Caki2 (cell line): Measurements from ENCODE around the gene ISL1. TPM values are rescaled to one million over a fixed set of nuclear protein-coding genes. Genes with fewer than 3 reads are reported as not detected.

Source experiments
- DNase-seq: peaks from one replicate; pipeline ENCODE4 v3.0.0-alpha.2; 2015; ENCODE audit warnings: low read depth
- in situ Hi-C: cut with HindIII; loops from 2 replicates; pipeline ENCODE4 v1.10.0; 2016; ENCODE audit warnings: low sequenced_read_pairs, low pct_unique_long_range_greater_than_20kb, mixed read lengths
- total RNA-seq: library from RNA; depleted of rRNA; stranded (reverse); fragments of >200 nt; shearing (Covaris generic); gene quantifications from 2 replicates; pipeline ENCODE4 v1.2.3, GENCODE V29; 2014; ENCODE audit warnings: low replicate concordance; rRNA removed

ISL1 gene
- total RNA-seq = 1.6 and 2.8 TPM in 2 replicates

DNA sequence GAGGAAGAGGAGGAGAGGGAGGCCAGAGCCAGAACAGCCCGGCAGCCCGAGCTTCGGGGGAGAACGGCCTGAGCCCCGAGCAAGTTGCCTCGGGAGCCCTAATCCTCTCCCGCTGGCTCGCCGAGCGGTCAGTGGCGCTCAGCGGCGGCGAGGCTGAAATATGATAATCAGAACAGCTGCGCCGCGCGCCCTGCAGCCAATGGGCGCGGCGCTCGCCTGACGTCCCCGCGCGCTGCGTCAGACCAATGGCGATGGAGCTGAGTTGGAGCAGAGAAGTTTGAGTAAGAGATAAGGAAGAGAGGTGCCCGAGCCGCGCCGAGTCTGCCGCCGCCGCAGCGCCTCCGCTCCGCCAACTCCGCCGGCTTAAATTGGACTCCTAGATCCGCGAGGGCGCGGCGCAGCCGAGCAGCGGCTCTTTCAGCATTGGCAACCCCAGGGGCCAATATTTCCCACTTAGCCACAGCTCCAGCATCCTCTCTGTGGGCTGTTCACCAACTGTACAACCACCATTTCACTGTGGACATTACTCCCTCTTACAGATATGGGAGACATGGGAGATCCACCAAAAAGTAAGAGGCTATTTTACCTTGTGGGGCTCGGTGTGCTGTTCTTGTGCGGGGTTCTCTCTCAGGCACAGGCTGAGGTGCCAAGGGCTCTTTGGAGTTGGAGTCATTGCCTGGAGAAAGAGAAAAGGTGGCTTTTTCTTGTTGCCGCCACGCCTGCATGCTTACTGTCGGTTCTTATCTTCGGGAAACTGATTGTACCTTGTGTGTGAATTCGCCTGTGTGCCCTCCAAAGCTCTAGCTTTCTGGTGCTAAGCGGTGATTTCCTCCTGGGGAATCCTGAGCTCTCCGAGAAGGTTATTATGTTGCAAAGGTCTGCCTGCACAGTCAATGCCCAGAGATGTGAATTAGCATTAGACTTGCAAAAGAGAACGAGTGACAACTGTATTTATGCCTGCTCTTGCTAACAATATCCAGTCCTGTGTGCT, at the start of gene ISL1:
TSS of gene ISL1 (plus strand) at position 318 of the 991 bp plus-strand sequence. CDS start at position 542, 224 bp downstream.
- in situ Hi-C loops = no loop called here
- peak; percentile 85 for DNase-seq

DNA sequence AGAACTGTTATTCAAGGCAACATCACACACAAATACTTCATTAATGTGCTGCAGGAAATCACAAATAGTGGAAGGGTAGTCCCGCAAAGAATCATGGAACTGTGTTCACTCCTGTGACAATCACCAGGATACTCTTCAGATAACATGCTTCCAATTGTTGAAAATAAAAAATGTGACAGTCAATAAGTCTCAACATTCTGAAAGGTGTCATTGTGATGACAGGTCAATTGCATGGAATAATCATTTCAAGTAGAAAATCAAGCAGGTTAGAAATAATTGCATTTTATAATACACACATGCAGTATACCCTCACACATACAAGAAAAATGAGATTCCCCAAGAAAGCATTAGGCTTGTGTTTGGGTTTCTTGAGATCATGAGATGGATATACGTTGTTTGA, 46.4 kb upstream of the ISL1 start:
- DNase-seq = no peak

DNA sequence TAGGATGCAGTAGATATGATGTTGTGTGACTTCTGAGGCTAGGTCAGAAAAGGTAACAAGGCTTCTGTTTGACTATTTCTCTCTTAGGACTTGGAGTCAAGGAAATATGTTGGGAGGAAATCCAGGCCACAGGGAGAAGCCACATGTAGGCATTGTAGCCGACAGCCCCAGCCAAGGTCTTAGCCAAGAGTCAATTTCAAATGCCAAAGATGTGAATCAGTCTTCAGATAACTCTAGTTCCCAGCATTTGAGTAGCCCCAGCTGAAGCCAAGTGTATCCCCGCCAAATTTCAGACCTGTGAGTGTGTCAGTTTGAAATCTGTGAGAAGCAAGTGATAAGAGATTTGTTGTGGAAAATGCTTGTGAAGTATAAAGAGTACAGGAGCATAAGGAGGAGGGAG, 38.1 kb upstream of the ISL1 start:
- no peak for DNase-seq
- in situ Hi-C loops = no loop called here

More for the DNA sequence above, 46.4 kb upstream of the ISL1 start:
- in situ Hi-C loops = no loop called here

DNA sequence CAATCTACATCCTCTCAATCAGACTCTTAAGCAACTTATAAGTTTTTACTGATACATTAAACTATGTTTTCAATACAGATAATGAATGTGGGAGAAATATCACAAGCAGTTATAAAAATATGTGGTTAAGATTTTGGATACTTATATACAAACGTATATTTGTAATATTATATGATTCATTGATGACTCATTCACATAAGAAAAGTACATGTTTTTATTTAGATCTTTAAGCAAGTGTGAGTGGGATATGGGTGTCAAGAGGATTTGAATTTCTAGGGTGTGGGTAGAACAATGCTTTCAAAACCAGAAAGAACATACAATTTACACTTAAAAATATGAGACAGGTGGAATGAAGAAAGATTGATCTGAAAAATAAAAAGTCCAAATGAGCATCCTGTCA, 36.1 kb upstream of the ISL1 start:
- in situ Hi-C loops = no loop called here
- DNase-seq = no peak

DNA sequence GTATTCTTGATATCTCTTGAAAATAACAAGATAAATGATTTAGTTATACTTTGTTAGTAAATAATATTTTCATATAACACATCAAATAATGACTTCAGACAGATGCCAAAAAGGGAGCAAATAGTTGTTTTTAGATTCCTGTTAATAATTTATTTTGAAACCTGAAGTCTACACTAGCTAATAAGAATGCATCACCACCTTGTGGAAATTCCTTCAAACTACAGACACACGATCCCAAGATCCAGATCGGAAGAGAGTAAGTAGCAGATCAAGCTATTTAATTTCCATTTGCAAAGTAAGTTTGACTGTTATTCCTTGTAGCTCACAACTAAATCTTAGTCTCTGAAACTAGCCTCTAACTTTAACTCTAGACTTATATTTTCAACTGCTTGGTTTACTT, 35.5 kb upstream of the ISL1 start:
- in situ Hi-C loops = no loop called here
- DNase-seq = no peak

DNA sequence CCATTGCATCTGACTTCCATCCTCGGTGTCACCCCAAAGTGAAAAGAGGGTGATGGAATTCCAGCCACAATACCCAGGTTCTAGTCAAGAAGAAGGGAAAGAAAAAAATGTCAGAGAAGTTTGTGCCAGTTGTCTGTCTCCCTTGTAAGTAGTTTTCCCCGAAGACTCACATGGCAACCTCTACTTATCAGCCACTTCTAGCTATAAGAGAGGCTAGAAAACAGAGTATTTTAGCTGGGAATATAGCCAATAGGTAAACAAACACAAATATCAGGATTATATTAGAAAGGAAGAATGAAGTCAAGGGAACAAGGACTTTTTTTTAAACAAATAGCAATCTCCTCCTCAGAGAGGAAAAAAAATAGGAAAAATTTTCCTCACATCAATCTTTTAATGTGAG, 12.2 kb upstream of the ISL1 start:
- in situ Hi-C loops = no loop called here
- DNase-seq = no peak

DNA sequence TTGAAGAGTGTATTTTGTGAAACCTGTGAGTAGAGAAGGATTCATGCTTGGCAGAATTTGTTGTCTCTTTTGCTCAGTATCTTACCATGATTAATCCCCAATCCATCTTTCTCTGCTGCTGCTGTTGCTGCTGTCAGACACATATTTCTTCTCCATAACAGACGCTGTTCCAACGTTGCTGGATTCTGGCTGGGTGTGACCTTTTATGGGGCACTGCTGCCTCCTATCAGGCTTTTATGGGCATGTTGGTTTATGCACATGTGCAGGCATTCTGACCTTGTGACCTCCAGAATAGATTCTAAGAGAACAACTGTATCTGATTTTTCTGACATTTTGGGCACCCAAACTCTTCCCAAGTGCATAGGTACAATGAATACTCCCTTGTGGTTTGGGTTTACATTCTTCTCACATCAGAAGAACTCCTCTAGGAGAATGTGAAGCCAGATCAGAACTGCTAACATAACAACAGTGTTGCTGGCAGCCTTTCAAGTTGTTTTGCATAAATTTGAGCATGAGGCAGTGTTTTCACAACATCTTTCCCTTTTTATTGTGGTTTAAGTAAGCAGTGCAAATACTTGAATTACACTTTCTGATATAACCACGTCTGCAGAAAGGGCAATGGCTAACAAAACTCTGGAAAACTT, 9.2 kb upstream of the ISL1 start:
- no peak for DNase-seq
- in situ Hi-C loops = no loop called here

DNA sequence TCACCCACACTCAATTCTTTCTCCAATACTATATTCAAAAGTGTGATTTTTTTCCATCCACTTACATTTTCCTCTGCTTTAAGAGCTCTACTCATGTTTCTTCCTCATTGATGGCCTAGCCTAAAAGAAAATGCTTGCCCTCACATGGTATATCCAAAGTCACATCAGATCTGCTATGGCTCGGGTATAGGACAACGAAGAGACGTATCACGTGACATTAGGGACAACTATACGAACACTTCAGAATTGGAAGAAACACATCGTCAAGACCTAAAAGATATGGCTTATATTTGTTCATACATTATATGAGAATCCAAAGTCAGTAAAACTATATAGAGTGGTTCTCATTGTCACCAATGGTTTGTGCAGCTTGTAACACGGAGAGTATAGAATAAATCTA, 8.2 kb upstream of the ISL1 start:
- in situ Hi-C loops = no loop called here
- no peak for DNase-seq

DNA sequence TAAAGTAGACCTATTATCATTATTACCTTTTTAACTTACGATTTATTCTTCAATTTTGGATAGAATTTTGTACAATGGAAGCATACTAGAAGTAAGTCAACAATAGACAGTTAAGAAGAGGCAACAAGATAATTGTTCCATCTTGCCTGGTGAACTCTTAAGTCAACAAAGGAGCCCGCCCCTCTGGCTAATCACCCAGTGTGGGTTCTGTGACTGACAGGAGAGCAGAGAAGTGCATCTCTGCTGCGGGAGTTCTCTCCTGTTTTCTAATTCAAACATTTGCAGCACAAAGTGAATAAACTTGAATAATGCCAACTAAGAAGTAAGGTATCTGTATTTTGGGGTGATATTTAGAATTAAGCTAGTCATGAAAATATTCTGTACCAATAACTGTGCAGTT, 6.7 kb upstream of the ISL1 start:
- in situ Hi-C loops = no loop called here
- no peak for DNase-seq

DNA sequence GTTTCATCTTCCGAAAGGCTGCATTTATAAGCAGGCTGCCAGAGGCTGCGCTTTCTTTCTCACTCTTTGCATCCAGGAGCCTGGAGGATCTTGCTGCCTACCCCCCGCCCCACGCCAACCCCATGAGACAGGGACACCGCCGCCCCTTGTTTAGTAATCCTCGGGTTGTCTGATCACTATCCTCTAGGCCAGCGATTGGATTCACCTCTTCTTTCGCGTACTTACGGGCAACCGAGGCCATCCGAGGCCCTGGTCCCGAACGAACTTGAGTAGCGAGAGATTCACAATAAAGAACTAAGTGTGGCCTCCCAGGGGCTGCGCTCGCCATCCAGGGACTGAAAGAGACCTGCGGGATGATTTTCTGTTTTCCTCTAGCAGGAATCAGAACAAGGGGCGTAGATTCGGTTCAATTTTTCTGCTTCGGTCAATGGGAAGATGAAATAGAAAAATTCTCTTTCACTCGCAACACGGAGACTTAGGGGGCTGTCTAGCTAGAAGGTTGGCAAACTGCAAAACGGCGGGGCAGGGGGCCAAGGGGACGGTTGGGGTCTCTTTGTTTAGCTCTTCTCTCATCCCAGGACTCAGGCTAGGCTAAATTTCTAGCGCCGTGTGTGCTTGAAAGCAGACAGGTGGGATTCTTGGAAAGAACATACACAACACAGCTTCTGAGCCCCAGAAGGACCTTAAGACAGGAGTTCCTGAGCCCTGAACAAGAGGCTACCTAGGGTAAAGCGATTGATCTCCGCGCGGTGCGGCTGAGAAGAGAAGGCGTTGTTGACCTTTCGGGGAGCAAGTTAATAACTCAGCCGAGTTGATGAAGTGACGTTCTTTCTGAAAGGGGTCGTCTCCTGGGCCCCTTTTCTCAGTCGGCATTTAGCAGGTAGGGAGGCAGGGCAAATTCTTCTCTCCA, 5.8 kb upstream of the ISL1 start:
- in situ Hi-C loops = no loop called here
- no peak for DNase-seq

DNA sequence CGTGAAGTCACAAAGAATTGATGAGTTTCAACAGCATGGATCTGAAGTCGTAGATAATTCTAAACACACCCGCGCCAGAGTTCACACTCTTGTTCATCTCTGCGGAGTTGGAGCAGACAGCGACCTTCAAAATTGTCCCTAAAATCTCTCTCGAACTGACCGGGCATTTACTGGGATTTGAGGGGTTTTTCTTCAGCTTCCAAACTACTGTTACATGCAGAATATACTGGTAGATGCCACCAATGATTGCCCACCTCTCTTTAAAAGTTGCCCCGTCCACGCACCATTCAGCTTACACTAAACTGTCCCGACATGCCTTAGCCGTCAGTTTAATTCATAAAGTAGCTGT, 5.2 kb upstream of the ISL1 start:
- in situ Hi-C loops = no loop called here
- DNase-seq = no peak

DNA sequence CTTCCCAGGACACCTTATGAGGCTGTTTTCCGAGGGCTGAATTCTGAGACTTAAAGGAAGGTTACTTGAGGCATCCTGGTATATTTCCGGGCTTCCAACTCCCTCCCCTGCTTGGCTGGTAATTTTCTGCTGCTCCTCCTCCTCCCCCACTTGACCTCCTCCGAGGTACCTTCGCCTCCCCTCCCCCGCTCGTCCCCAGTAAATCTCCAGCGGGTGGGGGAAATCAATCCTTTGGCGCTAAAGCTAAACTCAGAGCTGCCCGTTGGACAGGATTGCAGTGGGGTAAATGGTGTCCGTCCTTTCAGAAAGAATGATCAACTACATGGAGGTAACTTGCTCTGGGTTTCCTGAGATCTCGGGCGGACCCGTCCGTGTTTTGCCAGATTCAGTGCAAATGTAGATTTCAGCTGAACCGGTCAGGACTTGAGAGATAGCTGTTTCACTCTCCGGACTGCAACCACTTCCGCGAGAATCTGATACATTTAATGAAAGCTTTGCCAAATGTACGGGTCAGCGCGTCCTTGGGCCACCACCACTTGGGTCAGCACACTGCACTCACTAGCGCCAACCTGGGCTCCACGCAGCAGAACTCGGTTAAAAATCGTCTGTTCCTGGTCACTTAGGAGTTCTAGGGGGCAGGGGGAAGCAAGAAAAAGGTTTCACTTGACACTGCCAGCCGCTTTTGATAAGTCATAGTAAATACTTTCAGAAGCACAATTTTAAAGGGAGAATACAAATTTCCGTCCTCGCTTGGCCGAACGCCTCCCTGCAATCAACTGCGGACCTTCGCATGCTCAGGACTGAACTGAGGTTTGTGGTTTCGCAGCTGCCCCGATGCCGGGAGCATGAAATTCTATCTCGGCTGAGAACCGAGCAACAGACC, 4.6 kb upstream of the ISL1 start:
- DNase-seq = no peak
- in situ Hi-C loops = no loop called here

DNA sequence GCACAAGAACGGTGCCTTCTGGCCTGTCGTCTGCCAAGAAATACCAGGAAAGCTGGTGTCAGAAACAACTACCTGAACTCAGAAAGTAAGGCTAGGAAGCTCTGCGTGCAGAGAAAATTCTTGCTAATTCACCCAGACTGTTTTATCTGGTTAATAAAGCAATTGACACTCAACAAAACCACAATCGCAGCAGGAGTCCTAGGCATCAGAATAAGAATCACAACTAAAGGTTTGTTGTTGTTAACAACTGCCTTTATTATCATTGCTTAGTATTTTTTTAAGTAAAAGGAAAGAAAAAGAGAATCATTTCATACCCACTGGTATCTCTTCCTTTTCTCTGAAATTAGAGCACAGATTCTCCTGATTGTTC, 3.9 kb upstream of the ISL1 start:
- no peak for DNase-seq
- in situ Hi-C loops = no loop called here

DNA sequence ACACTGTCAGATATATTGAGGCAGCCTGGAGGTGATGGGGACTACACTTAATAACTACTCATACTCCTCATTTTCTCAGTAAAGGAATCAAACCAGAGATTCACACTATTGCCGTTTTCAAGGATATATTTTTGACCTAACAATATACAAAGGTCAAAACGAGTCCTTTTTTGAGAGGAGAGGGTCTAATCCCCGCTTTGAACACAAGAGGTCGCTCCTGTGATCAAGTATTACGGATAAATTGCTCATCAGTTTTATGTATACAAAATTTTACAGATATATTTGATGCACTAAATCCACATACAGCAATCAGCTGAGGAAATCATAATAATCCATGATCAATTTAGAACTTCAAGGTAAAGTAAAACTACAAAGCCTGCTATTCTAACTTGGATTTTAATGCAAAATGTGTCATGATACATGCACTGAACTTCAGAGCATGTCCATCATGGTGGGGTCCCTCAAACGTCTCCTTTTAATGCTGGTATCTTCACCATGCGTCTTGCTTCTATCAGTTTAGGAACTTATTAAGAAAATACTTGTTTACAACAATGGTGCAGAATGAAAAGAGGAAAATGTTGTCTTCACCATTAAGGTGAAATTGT, 2.5 kb upstream of the ISL1 start:
- in situ Hi-C loops = no loop called here
- DNase-seq = peak; percentile 21

DNA sequence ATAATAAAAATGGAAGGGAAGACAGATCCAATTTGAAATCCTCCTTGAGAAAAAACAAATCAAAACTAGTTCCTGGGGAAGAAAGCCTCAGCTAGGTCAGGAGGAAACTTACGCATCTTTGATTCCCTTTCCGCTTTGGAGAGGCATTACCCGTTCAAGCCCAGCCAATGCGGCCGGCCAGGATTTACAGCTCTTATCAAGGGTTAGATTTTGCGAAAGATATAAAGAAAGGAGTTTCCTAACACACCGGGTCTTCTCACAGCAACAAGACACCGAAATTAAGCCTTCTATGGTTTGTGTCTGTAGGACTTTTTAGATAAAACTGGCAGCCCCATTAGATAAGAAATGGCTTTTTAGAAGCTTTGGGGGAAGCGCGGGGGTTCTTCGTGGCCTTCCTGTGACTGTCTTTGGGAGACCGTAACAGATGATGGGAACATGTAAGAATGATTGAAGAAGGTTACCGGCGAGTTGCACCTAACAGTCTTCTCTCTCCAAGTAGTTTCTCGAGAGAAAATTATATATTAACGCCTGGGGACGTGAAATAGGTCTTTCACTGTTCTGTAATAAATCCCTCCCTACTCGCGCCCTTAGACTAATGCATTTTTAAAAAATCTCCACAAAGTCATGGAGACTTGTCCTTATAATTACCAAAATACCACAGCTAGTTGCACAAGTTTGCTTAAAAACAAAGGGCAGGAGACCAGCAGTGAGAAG, 1.3 kb upstream of the ISL1 start:
- in situ Hi-C loops = no loop called here
- DNase-seq = peak; percentile 11

DNA sequence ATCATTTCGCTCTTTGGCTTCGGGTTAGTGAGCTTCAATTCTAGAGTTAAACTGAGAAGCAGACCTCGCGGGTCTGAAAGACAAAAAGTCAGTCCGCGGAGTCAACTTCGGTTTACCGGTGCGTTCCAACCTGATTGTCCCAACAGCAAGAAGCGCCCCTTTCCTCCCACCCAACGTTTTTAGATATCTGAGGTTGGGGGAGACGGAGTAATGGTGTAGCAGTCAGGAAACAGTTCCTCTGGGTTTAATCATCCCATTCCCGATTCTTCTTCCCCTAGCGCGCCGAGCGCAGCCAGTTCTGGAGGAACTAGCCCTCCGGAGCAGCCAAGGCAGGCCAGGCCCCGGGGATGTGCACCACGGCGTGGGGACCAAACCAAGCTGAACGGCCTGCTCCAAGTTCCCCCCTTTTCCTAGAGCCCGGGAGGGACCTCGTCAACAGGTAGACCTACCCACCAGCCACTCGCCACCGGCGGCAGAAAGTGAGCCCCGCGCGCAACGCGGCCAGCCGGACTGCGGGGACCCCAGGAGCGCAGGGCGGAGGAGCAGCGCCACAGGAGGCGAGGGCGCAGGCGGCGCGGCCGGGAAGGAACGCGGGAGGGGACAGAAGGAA, 622 bp upstream of the ISL1 start:
- no peak for DNase-seq
- in situ Hi-C loops = no loop called here
